Activated CD8-positive, alpha-beta T cell treated with anti-CD3 and anti-CD28 coated beads for 36 hours (primary cell): ENCODE data around the gene RXRA. TPM values are rescaled to one million over a fixed set of nuclear protein-coding genes. Genes with fewer than 3 reads are reported as not detected.

Experiments
- ATAC-seq: fragments of 200-7000 bp; cut with Tn5 transposase; one replicate; pipeline ENCODE4 v1.10.0; 2021; ENCODE audit warnings: mild to moderate bottlenecking, moderate library complexity
- CTCF ChIA-PET: fragments of 350-600 bp; sonication (Branson Sonifier 250); formaldehyde crosslinking; loops from one replicate; lab custom pipeline; 2021; ENCODE audit warnings: antibody characterized with exemption; lab: Charles Lee
- POLR2A ChIA-PET: fragments of 350-600 bp; sonication (Branson Sonifier 250); formaldehyde crosslinking; loops from one replicate; lab custom pipeline; 2021; ENCODE audit warnings: antibody characterized with exemption; lab: Charles Lee
- DNase-seq: peaks from one replicate; pipeline ENCODE4 v3.0.0-alpha.2; 2020
- H3K27ac Mint-ChIP-seq: one replicate; pipeline ENCODE4 v1.8.0; 2021; ENCODE audit warnings: mild to moderate bottlenecking, mixed read lengths
- H3K27me3 Mint-ChIP-seq: one replicate; pipeline ENCODE4 v1.8.0; 2021; ENCODE audit warnings: mixed read lengths
- H3K36me3 Mint-ChIP-seq: one replicate; pipeline ENCODE4 v1.8.0; 2021; ENCODE audit warnings: low read depth, mixed read lengths
- H3K4me1 Mint-ChIP-seq: one replicate; pipeline ENCODE4 v1.8.0; 2021; ENCODE audit warnings: low read depth, mixed read lengths
- H3K4me3 Mint-ChIP-seq: one replicate; pipeline ENCODE4 v1.8.0; 2021; ENCODE audit warnings: mild to moderate bottlenecking, moderate library complexity, mixed read lengths
- H3K9me3 Mint-ChIP-seq: one replicate; pipeline ENCODE4 v1.8.0; 2021; ENCODE audit warnings: mixed read lengths
- intact Hi-C: fragments of 100-400 bp; cut with micrococcal nuclease; formaldehyde crosslinking; loops from one replicate; pipeline ENCODE4 v1.10.0; 2022
- total RNA-seq, 2 experiments: library from RNA; stranded (reverse); gene quantifications; one replicate each; pipeline ENCODE4 v1.2.3, GENCODE V29; 2021
- TF ChIP-seq, protein P1 (sequence below): fragments of 200-600 bp; IDR thresholded peaks from one replicate; pipeline ENCODE4 v1.8.0; 2022; ENCODE audit warnings: antibody characterized with exemption, mild to moderate bottlenecking

Gene RXRA
- total RNA-seq, 2 experiments from 2014 or later = 23.2 to 23.8 TPM

DNA sequence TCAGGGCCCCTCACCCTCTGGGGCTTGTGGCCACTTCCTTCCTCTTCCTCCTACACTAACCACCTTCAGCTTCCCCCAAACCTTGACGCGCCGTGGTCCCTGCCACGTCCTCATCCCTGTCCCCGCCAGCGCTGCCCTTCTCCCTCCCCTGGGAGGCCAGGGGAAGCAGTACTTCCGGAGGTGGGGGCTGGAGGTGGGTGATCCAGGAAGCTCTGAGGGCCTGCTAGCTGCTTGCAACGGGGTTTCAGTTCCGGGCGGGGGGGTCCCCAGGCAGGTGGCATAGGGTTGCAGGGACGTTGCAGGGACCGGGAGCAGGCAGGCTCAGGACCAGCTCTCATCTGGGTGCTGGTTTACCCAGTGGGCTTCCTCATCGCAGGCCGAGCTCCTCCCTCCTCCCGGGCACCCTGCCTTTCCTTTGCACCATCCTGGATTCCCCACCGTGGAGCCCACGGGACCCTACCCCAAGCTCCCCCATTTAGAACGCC, 70.0 kb downstream of the RXRA start:
- POLR2A ChIA-PET = interaction anchor here (0.6 to 2.6 kb wide), 11 partner anchors 8 to 260 kb away, joined by 3 to 16 read pairs (median 4); partner anchors contain the start of gene WDR5

DNA sequence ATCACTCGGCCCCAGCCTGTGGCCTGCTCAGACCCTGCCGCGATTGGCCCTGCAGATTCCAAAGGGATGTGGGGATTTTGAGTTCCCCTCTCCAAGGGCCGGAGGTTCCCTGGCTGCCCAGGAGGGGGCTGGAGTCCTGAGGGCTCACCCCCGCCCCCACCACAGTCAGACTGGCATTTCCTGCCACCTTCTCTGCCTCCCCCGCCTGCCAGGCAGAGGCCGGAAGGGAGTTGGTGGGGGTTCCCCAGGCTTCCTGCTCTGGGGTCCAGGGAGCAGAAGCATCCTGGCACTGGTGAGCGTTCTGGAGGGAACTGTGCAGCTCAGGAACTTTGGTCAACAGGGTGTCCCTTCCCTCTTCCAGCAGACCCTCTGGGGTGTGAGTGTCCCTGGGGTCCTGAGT, 70.6 kb downstream of the RXRA start:
- Mint-ChIP-seq H3K27ac (peak overlapping the region; percentile 83), H3K4me3 (peak overlapping the region; percentile 65), H3K9me3 (peaks cover 5% of the 10 kb centered on the region), H3K36me3 (peaks cover 15% of the 10 kb centered on the region), H3K27me3 (no peaks in the 10 kb centered on the region), H3K4me1 (peaks cover 50% of the 10 kb centered on the region)
- ChIA-PET POLR2A (interaction anchor here (0.6 to 2.6 kb wide), 11 partner anchors 9 to 261 kb away, joined by 3 to 16 read pairs (median 4); partner anchors contain the start of gene WDR5), CTCF (interaction anchor here (1.4 to 2.1 kb wide), 6 partner anchors 10 to 226 kb away, joined by 4 to 8 read pairs (median 6); no protein-coding TSS in a partner anchor)
- DNase-seq (peak; percentile 79), ATAC-seq (peak; percentile 32)
- intact Hi-C loops = no loop called here
- TF ChIP-seq, protein P1, sequence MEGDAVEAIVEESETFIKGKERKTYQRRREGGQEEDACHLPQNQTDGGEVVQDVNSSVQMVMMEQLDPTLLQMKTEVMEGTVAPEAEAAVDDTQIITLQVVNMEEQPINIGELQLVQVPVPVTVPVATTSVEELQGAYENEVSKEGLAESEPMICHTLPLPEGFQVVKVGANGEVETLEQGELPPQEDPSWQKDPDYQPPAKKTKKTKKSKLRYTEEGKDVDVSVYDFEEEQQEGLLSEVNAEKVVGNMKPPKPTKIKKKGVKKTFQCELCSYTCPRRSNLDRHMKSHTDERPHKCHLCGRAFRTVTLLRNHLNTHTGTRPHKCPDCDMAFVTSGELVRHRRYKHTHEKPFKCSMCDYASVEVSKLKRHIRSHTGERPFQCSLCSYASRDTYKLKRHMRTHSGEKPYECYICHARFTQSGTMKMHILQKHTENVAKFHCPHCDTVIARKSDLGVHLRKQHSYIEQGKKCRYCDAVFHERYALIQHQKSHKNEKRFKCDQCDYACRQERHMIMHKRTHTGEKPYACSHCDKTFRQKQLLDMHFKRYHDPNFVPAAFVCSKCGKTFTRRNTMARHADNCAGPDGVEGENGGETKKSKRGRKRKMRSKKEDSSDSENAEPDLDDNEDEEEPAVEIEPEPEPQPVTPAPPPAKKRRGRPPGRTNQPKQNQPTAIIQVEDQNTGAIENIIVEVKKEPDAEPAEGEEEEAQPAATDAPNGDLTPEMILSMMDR = no peak

More for the DNA sequence above, 70.0 kb downstream of the RXRA start:
- Mint-ChIP-seq H3K9me3 (peaks cover 5% of the 10 kb centered on the region), H3K4me1 (peaks cover 55% of the 10 kb centered on the region), H3K36me3 (peaks cover 15% of the 10 kb centered on the region), H3K4me3 (peak overlapping the region; percentile 65), H3K27me3 (no peaks in the 10 kb centered on the region), H3K27ac (peak overlapping the region; percentile 83)
- CTCF ChIA-PET = interaction anchor here (1.4 to 2.1 kb wide), 5 partner anchors 11 to 226 kb away, joined by 4 to 8 read pairs (median 5); no protein-coding TSS in a partner anchor
- TF ChIP-seq, protein P1 = no peak
- intact Hi-C loops = no loop called here
- ATAC-seq (peak; percentile 53), DNase-seq (peak; percentile 92)

DNA sequence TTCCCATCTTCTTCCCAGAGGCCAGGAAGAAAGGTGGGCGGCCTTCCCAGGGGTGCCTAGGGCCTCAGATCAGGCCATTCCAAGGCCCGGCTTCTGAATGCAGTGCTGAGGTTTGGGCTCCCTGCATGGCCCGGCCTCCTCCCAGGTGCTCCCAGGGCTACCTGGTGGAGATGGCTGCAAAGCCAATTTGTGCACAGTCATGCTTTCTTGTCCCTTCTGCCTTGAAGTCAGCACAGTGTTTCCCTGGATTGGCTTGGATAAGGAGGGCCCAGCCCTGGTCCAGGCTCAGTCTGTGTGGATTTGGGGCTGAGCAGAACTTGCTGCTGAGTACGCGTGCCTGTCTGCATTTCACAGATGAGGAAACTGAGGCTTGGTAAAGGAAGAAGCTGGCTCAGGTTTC, 72.5 kb downstream of the RXRA start:
- ATAC-seq (no peak), DNase-seq (no peak)
- POLR2A ChIA-PET = interaction anchor here (0.6 kb wide), 1 partner anchor 8 kb away, joined by 3 read pairs; no protein-coding TSS in a partner anchor
- Mint-ChIP-seq H3K27ac (no peak overlapping the region), H3K27me3 (no peaks in the 10 kb centered on the region), H3K9me3 (peaks cover 5% of the 10 kb centered on the region), H3K36me3 (peaks cover 12% of the 10 kb centered on the region), H3K4me1 (peaks cover 46% of the 10 kb centered on the region), H3K4me3 (no peak overlapping the region)
- CTCF ChIA-PET = no interaction called here
- TF ChIP-seq, protein P1 = no peak
- intact Hi-C loops = no loop called here

DNA sequence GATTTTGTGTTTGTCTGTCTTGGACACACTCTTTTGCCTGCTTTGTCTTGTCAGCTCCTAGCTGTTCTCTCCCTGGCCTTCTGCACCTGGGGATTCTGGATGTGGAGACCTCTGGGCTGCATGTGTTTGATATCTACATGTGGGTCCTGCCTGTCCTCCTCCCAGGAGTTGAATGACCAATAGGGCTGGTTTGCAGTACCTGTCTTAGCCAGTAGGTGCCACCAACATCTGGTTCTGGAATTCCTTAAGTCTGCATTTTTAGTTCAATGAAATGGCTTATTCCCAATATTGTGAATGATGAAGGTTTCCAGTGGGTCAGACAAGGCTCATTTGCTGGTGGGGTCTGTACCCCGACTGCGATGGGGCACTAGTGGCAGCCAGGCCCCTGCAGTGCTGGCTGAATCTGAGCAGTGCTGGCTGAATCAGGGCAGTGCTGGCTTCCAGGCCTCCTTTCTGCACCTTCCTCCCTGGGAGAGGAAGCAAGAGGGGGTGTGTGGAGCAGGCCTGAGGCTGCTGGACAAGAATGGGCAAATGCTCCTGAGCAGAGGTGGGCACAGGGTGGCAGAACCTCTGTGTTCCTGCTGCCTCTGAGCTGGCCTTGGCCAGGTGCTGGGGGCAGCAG, 73.3 kb downstream of the RXRA start:
- POLR2A ChIA-PET = interaction anchor here (0.7 kb wide), 1 partner anchor 716 kb away, joined by 3 read pairs; no protein-coding TSS in a partner anchor
- Mint-ChIP-seq H3K9me3 (peaks cover 2% of the 10 kb centered on the region), H3K27me3 (no peaks in the 10 kb centered on the region), H3K36me3 (peaks cover 7% of the 10 kb centered on the region), H3K27ac (no peak overlapping the region), H3K4me3 (no peak overlapping the region), H3K4me1 (peaks cover 48% of the 10 kb centered on the region)
- DNase-seq = peak; percentile 42
- TF ChIP-seq, protein P1 = peak; percentile 87
- intact Hi-C loops = no loop called here
- no peak for ATAC-seq
- CTCF ChIA-PET = interaction anchor here (1.2 to 1.4 kb wide), 2 partner anchors 8 to 11 kb away, joined by 3 read pairs; no protein-coding TSS in a partner anchor
